K562 (cell line): Measurements from ENCODE around the gene BNIP2. TPM values are rescaled to one million over a fixed set of nuclear protein-coding genes. Genes with fewer than 3 reads are reported as not detected.
A peak's percentile ranks its signal among the peaks of the same experiment; 100 is the strongest.

Source experiments
- ATAC-seq: fragments of 200-7000 bp; cut with Tn5 transposase; 3 replicates; pipeline ENCODE4 v1.9.1; 2020; ENCODE audit warnings: moderate library complexity
- BruUV-seq: library from RNA; stranded (reverse); fragments of 400-500 nt; replicated peaks from 2 replicates; lab custom pipeline; 2021; lab: Mats Ljungman, UMichigan
- CTCF ChIA-PET: fragments of 300-600 bp; formaldehyde crosslinking; extraction: SDS; loops from one replicate; lab custom pipeline; 2021; ENCODE audit warnings: low intra/inter-chr PET ratio; lab: Yijun Ruan, JAX
- POLR2A ChIA-PET: fragments of 300-600, 350-650 bp; sonication (Branson Sonifier 250); formaldehyde crosslinking; extraction: SDS; loops from one replicate; lab custom pipeline; 2021; ENCODE audit warnings: antibody characterized with exemption, inconsistent platforms; lab: Yijun Ruan, JAX
- DNase-seq, 4 experiments: peaks; one replicate each; pipeline versions ENCODE4 v3.0.0 to v3.0.0-alpha.2; 2011 to 2018; ENCODE audit warnings: low spot score in 3 of 4, mixed read lengths in 3 of 4; ENCODE audit errors: extremely low read depth in 1 of 4
- FAIRE-seq: peaks from 2 replicates; lab custom pipeline; 2011; peaks lifted over from hg19 to GRCh38; lab: Jason Lieb, UNC
- H2AFZ ChIP-seq: 2 replicates; pipeline ENCODE4 v1.6.0; 2011; ENCODE audit warnings: low read depth, low read length, control low read depth, inconsistent platforms
- H3K27ac ChIP-seq: fragments of 200-600 bp; 3 replicates; pipeline ENCODE4 v1.8.0; 2011; ENCODE audit warnings: low read depth, mild to moderate bottlenecking, control low read depth, inconsistent platforms, low read length, moderate library complexity, mixed read lengths; ENCODE audit errors: extremely low read depth
- H3K27me3 ChIP-seq, 2 experiments: fragments of 300-600 bp in 1 of 2; 2 replicates in 1 of 2; 3 replicates in 1 of 2; pipeline versions ENCODE4 v1.6.0 to v1.8.0; 2011; ENCODE audit warnings: inconsistent platforms in 2 of 2, low read length in 2 of 2, mild to moderate bottlenecking in 1 of 2, mixed read lengths in 1 of 2, moderate library complexity in 1 of 2; ENCODE audit not compliant: control insufficient read depth in 2 of 2, insufficient read depth in 2 of 2
- H3K36me3 ChIP-seq: fragments of 300-600 bp; 3 replicates; pipeline ENCODE4 v1.8.0; 2011; ENCODE audit warnings: mild to moderate bottlenecking, low read length, inconsistent platforms; ENCODE audit not compliant: control insufficient read depth, insufficient read depth
- H3K4me1 ChIP-seq, 2 experiments: fragments of 200-600 bp in 1 of 2; replicated peaks in 1 of 2; 2 replicates in 1 of 2; 3 replicates in 1 of 2; pipeline versions ENCODE4 v1.5.1 to v1.8.0; 2011; ENCODE audit warnings: inconsistent platforms in 2 of 2, low read length in 2 of 2, mild to moderate bottlenecking in 1 of 2, mixed read lengths in 1 of 2, moderate library complexity in 1 of 2; ENCODE audit not compliant: control insufficient read depth in 2 of 2, insufficient read depth in 2 of 2
- H3K4me2 ChIP-seq: 2 replicates; pipeline ENCODE4 v1.6.1; 2011; ENCODE audit warnings: low read length, control low read depth, inconsistent platforms, mixed read lengths; ENCODE audit not compliant: insufficient read depth
- H3K4me3 ChIP-seq: fragments of 200-600 bp; sonication (generic), shearing (Covaris generic); 2 replicates; pipeline ENCODE4 v1.5.1; 2016; ENCODE audit warnings: control low read depth, inconsistent platforms
- H3K79me2 ChIP-seq: fragments of 200-600 bp; 3 replicates; pipeline ENCODE4 v1.8.0; 2011; ENCODE audit warnings: low read length, inconsistent platforms; ENCODE audit not compliant: control insufficient read depth, insufficient read depth
- H3K9ac ChIP-seq, 2 experiments: 2 replicates each; pipeline versions ENCODE4 v1.6.0 to v1.6.1; 2011; ENCODE audit warnings: low read depth in 2 of 2, low read length in 2 of 2, control low read depth in 1 of 2, inconsistent platforms in 1 of 2, mild to moderate bottlenecking in 1 of 2, mixed read lengths in 1 of 2; ENCODE audit not compliant: insufficient read depth in 1 of 2
- H3K9me1 ChIP-seq: one replicate; pipeline ENCODE4 v1.6.0; 2011; ENCODE audit warnings: inconsistent platforms, mild to moderate bottlenecking, low read length, moderate library complexity; ENCODE audit not compliant: control insufficient read depth, insufficient read depth
- H3K9me3 ChIP-seq: replicated peaks from 2 replicates; pipeline ENCODE4 v1.5.1; 2011; ENCODE audit warnings: low read depth, low read length, inconsistent platforms; ENCODE audit not compliant: control insufficient read depth, insufficient read depth
- H4K20me1 ChIP-seq: replicated peaks from 2 replicates; pipeline ENCODE4 v1.6.1; 2011; ENCODE audit warnings: low read length, inconsistent platforms, mixed read lengths; ENCODE audit not compliant: control insufficient read depth, insufficient read depth
- ETV1 ChIP-seq: fragments of 450-650 bp; conservative IDR thresholded peaks from 2 replicates; pipeline ENCODE4 v1.6.1; 2016; ENCODE audit warnings: missing genetic modification characterization, control low read depth, low read depth, missing compliant biosample characterization
- GABPA ChIP-seq: fragments of 200-800 bp; sonication (Bioruptor generic); conservative IDR thresholded peaks from 2 replicates; pipeline ENCODE4 v1.6.1; 2016; ENCODE audit warnings: low read depth, missing genetic modification characterization, missing compliant biosample characterization
- GTF2F1 ChIP-seq: IDR thresholded peaks from 2 replicates; pipeline ENCODE4 v1.6.1; 2011; ENCODE audit warnings: low read depth, low read length, improper control_type of control experiment
- HMBOX1 ChIP-seq: sonication (generic); IDR thresholded peaks from 2 replicates; pipeline ENCODE4 v1.6.1; 2016
- JUND ChIP-seq, 2 experiments: IDR thresholded peaks; 2 replicates in 1 of 2; 3 replicates in 1 of 2; pipeline ENCODE4 v1.6.1; 2011; ENCODE audit warnings: borderline replicate concordance in 2 of 2, low read depth in 2 of 2, low read length in 2 of 2, improper control_type of control experiment in 1 of 2, missing biosample characterization in 1 of 2, missing genetic modification characterization in 1 of 2, missing genetic modification reagents in 1 of 2
- NR2C1 ChIP-seq, 2 experiments: fragments of 450-650 bp; IDR thresholded peaks; 2 replicates each; pipeline ENCODE4 v1.6.1; 2017; ENCODE audit warnings: mild to moderate bottlenecking in 2 of 2, antibody characterized with exemption in 1 of 2, inconsistent platforms in 1 of 2, missing compliant biosample characterization in 1 of 2, missing genetic modification characterization in 1 of 2
- POLR3G ChIP-seq: IDR thresholded peaks from 2 replicates; pipeline ENCODE4 v1.6.1; 2011; ENCODE audit not compliant: insufficient read length, insufficient replicate concordance; ENCODE audit errors: extremely low read depth
- SIN3A ChIP-seq, 2 experiments: fragments of 150-350 bp in 1 of 2; IDR thresholded peaks; 2 replicates each; pipeline ENCODE4 v1.6.1; 2011 to 2016; ENCODE audit warnings: borderline replicate concordance in 2 of 2, low read depth in 2 of 2, low read length in 2 of 2, mild to moderate bottlenecking in 2 of 2, moderate library complexity in 2 of 2; ENCODE audit not compliant: control insufficient read depth in 1 of 2
- SPI1 ChIP-seq: IDR thresholded peaks from 2 replicates; pipeline ENCODE4 v1.6.1; 2011; ENCODE audit warnings: low read depth, low read length, control low read depth, borderline replicate concordance
- WGBS: fragments of 100-300 bp; shearing (Covaris generic); methylation state at CpG from one replicate; pipeline ENCODE4 v1.1.6; 2016; ENCODE audit warnings: low coverage, mixed read lengths; ENCODE audit not compliant: insufficient coverage; ENCODE audit errors: missing lambda C conversion rate; 5-methylcytosine and 5-hydroxymethylcytosine counted together
- in situ Hi-C: fragments of 300-500 bp; cut with MboI; formaldehyde crosslinking; loops from 4 replicates; pipeline ENCODE4 v1.15.0; 2018; ENCODE audit warnings: inconsistent platforms, mixed read lengths
- intact Hi-C: fragments of 100-400 bp; cut with micrococcal nuclease; formaldehyde crosslinking; loops from 2 replicates; pipeline ENCODE4 v1.14.2; 2022
- polyA plus RNA-seq, 8 experiments: library from polyadenylated mRNA; depleted of rRNA in 4 of 8; stranded (reverse) in 5 of 8; unstranded in 3 of 8; fragments of >200 nt; fragmentation: Nextera tagmentation in 2 of 8; fragmentation: Illumina TruSeq in 1 of 8; extraction: Ambion mirVana in 2 of 8; extraction: Trizol in 1 of 8; gene quantifications; 2 replicates each; pipeline versions ENCODE4 v1.2.1 to v1.2.3, GENCODE V29; 2011 to 2014; ENCODE audit warnings: inconsistent platforms in 1 of 8, missing spikeins in 1 of 8
- total RNA-seq, 7 experiments: library from RNA; depleted of rRNA in 6 of 7; stranded (reverse); fragments of >200 nt in 6 of 7; fragmentation: Illumina TruSeq in 2 of 7; extraction: Trizol in 2 of 7; gene quantifications; 2 replicates each; pipeline versions ENCODE4 v1.2.1 to v1.2.3, GENCODE V29; 2011 to 2021; ENCODE audit warnings: low replicate concordance in 1 of 7

BNIP2 gene
- total and polyA plus RNA-seq, 9 of the 15 experiments (the other 6 are each of a cell fraction or from before 2014, with no cell fraction given) = 19.6 to 88.0 (median 52.5) TPM

GRCh38 chr15:59687836-59688235, 1.3 kb downstream of the BNIP2 start:
- Histone ChIP-seq H3K79me2 (peaks cover 63% of the 10 kb centered on the region), H3K36me3 (peaks cover 31% of the 10 kb centered on the region), H3K27me3 (no peaks in the 10 kb centered on the region), H3K4me2 (peak overlapping the region; percentile 87), H3K4me1 (peaks cover 12 to 17% of the 10 kb centered on the region in 2 experiments), H3K9ac (peak overlapping the region in 1 of 2 experiments; percentile 98; a peak in 3 of 4 replicates), H4K20me1 (peaks cover 11% of the 10 kb centered on the region; the same call in 1 of the 2 replicates), H3K4me3 (peak overlapping the region; percentile 98), H3K9me3 (no peaks in the 10 kb centered on the region), H2AFZ (no peak overlapping the region), H3K27ac (peak overlapping the region; percentile 99), H3K9me1 (no peaks in the 10 kb centered on the region)
- TF ChIP-seq GTF2F1 = no peak
- TF ChIP-seq JUND (IDR thresholded peaks at IDR 0.05; ENCODE audit: borderline replicate concordance, low read depth, low read length) = peak; percentile 21; the same call in 1 of the 2 replicates
- no peak for TF ChIP-seq JUND (tag; IDR thresholded peaks at IDR 0.05; ENCODE audit: borderline replicate concordance, low read depth, low read length)
- no peak for TF ChIP-seq NR2C1 (IDR thresholded peaks at IDR 0.05)
- 0 out of 2 replicates have a peak, but pooled peaks have one; percentile 17 for TF ChIP-seq NR2C1 (tag; IDR thresholded peaks at IDR 0.05)
- TF ChIP-seq SIN3A (IDR thresholded peaks at IDR 0.05; ENCODE audit: borderline replicate concordance in 2 of 2, control insufficient read depth in 1 of 2, low read depth in 2 of 2, low read length in 2 of 2) = 0 out of 4 replicates have a peak, but pooled peaks of 1 of the 2 experiments have one; percentile 4
- peak; percentile 63 for TF ChIP-seq GABPA (tag)
- no peak for TF ChIP-seq POLR3G
- TF ChIP-seq ETV1 (tag) = peak; percentile 68
- peak; percentile 73; the same call in 1 of the 2 replicates for TF ChIP-seq SPI1
- TF ChIP-seq HMBOX1 = peak; percentile 64; the same call in 1 of the 2 replicates
- in situ Hi-C loops (no loop called here), intact Hi-C loops (loop anchor here (2.0 kb wide), 1 partner anchor 791 kb away; the partner anchor contains the start of gene ICE2)
- POLR2A ChIA-PET = interaction anchor here (1.0 to 2.0 kb wide), 4 partner anchors 30 to 790 kb away, joined by 3 to 6 read pairs (median 4); partner anchors contain the start of gene GTF2A2
- 0% methylated on average over 5 of the region's 5 CpGs for WGBS
- BruUV-seq = no TSS peak
- CTCF ChIA-PET = no interaction called here
- peak; percentile 57 for FAIRE-seq
- DNase-seq = peak in 1 of 4 experiments; percentile 39
- peak; percentile 16; the same call in 2 of the 3 replicates for ATAC-seq
